ENCODE measurements around the gene MAOA. TPM values are rescaled to one million over a fixed set of nuclear protein-coding genes. Genes with fewer than 3 reads are reported as not detected.
"Not testable (repeated sequence)": the region's sequence is repeated elsewhere in the genome, so short reads cannot be mapped to it uniquely, and the experiment has no call there.

Gene MAOA
- total RNA-seq, 1 donor from 2014 or later: 0.30 TPM

DNA sequence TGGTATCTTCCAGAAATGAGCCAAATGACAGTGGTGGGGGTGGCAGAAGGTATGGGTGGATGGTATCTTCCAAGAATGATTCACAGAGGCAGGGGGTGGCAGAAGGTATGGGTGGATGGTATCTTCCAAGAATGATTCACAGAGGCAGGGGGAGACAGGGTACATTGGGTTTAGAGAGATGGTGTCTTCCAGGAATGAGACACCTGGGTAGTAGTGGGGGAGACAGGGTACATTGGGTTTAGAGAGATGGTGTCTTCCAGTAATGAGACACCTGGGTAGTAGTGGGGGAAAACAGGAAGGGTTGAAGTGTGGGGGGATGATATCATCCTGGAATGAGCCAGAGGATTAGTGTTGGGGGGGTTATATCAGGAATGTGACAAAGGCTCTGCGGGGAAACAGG lies 62.0 kb downstream of the MAOA start:
- Mint-ChIP-seq H3K27ac (ENCODE audit: unreplicated experiment) (no peak overlapping the region), H3K27me3 (ENCODE audit: low read depth) (no peaks in the 10 kb centered on the region), H3K4me1 (no peaks in the 10 kb centered on the region), H3K4me3 (no peak overlapping the region), H3K36me3 (ENCODE audit: low read depth) (no peaks in the 10 kb centered on the region), H3K9me3 (no peaks in the 10 kb centered on the region)
- DNase-seq (ENCODE audit: low read depth, low spot score): no peak
- TF ChIP-seq, protein P1, sequence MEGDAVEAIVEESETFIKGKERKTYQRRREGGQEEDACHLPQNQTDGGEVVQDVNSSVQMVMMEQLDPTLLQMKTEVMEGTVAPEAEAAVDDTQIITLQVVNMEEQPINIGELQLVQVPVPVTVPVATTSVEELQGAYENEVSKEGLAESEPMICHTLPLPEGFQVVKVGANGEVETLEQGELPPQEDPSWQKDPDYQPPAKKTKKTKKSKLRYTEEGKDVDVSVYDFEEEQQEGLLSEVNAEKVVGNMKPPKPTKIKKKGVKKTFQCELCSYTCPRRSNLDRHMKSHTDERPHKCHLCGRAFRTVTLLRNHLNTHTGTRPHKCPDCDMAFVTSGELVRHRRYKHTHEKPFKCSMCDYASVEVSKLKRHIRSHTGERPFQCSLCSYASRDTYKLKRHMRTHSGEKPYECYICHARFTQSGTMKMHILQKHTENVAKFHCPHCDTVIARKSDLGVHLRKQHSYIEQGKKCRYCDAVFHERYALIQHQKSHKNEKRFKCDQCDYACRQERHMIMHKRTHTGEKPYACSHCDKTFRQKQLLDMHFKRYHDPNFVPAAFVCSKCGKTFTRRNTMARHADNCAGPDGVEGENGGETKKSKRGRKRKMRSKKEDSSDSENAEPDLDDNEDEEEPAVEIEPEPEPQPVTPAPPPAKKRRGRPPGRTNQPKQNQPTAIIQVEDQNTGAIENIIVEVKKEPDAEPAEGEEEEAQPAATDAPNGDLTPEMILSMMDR (conservative IDR thresholded peaks at IDR 0.05): no peak

DNA sequence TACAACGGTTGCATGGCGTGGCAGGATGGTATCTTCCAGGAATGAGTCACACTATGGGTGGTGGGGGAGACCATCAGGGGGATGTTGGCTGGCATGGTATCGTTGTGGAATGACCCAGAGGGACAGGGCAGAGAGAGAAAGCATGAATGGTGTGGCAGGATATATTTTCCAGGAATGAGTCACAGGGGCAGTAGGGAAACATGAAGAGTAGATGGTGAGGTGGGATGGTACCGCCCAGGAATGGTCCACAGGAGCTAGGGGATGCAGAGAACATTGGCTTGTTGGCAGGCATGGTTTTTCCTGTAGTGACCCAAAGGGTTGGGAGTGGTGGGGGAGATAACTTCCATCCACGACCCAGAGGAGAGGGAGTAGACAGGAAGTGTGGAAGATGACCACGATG lies 62.4 kb downstream of the MAOA start:
- TF ChIP-seq, protein P1 (conservative IDR thresholded peaks at IDR 0.05): no peak
- no peaks in the 10 kb centered on the region for H3K4me1 Mint-ChIP-seq
- no peaks in the 10 kb centered on the region for H3K9me3 Mint-ChIP-seq

DNA sequence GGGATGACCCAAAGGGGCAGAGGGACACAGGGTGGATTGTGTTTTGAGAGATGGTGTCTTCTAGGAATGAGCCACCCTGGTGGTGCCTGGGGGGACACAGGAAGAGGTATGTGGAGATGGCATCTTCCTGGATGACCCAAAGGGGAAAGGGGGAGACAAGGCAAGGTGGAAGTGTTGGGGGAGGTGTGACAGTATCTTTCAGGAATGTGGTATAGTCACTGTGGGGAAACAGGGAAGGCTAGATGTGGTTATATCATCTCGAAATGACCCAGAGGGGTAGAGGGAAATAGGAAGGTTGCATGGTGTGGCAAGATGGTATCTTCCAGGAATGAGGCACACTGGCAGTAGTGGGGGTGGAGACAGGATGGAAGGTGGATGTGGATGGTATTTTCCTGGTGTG lies 62.9 kb downstream of the MAOA start:
- Mint-ChIP-seq H3K27me3 (ENCODE audit: low read depth) (no peaks in the 10 kb centered on the region), H3K9me3 (no peaks in the 10 kb centered on the region), H3K4me1 (no peaks in the 10 kb centered on the region), H3K36me3 (ENCODE audit: low read depth) (no peaks in the 10 kb centered on the region), H3K27ac (ENCODE audit: unreplicated experiment) (no peak overlapping the region), H3K4me3 (no peak overlapping the region)
- DNase-seq (ENCODE audit: low read depth, low spot score): no peak
- TF ChIP-seq, protein P1 (conservative IDR thresholded peaks at IDR 0.05): no peak

More for the DNA sequence above, 62.4 kb downstream of the MAOA start:
- no peaks in the 10 kb centered on the region for H3K27me3 Mint-ChIP-seq (ENCODE audit: low read depth)
- H3K4me3 Mint-ChIP-seq: no peak overlapping the region
- no peaks in the 10 kb centered on the region for H3K36me3 Mint-ChIP-seq (ENCODE audit: low read depth)
- H3K27ac Mint-ChIP-seq (ENCODE audit: unreplicated experiment): no peak overlapping the region
- no peak for DNase-seq (ENCODE audit: low read depth, low spot score)

DNA sequence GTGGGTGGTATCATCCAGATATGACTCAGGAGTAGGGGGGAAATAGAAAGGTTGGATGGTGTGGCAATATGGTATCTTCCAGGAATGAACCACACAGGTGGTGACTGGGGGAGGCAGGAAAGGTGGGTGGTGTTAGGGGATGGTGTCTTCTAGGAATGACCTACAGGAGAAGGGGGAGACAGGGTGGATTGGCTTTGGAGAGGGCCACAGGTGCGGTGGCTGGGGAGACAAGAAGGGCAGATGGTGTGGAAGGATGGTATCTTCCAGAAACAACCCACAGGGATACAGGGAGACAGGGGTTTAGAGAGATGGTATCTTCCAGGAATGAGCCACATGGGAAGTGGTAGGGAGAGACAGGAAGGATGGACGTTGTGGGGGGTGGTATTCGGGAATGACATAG lies 64.0 kb downstream of the MAOA start:
- Mint-ChIP-seq H3K27ac (ENCODE audit: unreplicated experiment) (no peak overlapping the region), H3K4me1 (no peaks in the 10 kb centered on the region), H3K9me3 (no peaks in the 10 kb centered on the region), H3K27me3 (ENCODE audit: low read depth) (no peaks in the 10 kb centered on the region), H3K36me3 (ENCODE audit: low read depth) (no peaks in the 10 kb centered on the region), H3K4me3 (no peak overlapping the region)
- no peak for DNase-seq (ENCODE audit: low read depth, low spot score)
- TF ChIP-seq, protein P1 (conservative IDR thresholded peaks at IDR 0.05): no peak

DNA sequence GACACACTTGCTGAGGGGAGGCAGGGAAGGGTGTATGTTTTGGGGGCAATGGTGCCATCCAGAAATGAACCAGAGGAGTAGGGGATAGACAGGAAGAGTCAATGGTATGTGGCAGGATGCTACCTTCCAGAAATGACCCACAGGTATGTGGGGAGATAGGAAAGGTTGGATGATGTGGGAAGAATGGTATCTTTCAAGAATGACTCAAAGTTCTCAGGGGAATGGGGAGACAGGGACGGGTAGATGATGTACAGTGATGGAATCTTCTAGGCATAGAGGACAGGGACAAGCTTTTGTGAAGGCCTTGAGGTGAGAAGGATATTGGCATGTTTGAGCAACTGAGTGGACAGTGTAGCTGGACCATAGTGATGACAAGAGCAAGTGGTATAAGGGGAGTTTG lies 64.9 kb downstream of the MAOA start:
- no peak overlapping the region for H3K27ac Mint-ChIP-seq (ENCODE audit: unreplicated experiment)
- no peak for DNase-seq (ENCODE audit: low read depth, low spot score)
- no peaks in the 10 kb centered on the region for H3K27me3 Mint-ChIP-seq (ENCODE audit: low read depth)
- no peaks in the 10 kb centered on the region for H3K4me1 Mint-ChIP-seq
- H3K9me3 Mint-ChIP-seq: no peaks in the 10 kb centered on the region
- peaks cover 2% of the 10 kb centered on the region for H3K36me3 Mint-ChIP-seq (ENCODE audit: low read depth)
- no peak overlapping the region for H3K4me3 Mint-ChIP-seq
- TF ChIP-seq, protein P1 (conservative IDR thresholded peaks at IDR 0.05): no peak

DNA sequence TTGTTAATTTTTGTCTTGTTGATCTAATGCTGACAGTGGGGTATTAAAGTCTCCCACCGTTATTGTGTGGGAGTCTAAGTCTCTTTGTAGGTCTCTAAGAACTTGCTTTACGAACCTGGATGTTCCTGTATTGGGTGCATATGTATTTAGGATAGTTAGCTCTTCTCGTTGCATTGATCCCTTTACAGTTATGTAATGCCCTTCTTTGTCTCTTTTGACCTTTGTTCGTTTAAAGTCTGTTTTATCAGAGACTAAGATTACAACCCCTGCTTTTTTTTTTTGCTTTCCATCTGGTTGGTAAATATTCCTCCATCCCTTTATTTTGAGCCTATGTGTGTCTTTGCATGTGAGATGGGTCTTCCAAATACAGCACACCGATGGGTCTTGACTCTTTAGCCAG lies 69.1 kb downstream of the MAOA start:
- not testable (repeated sequence) for H3K27me3 Mint-ChIP-seq (ENCODE audit: low read depth); H3K9me3 Mint-ChIP-seq; H3K4me1 Mint-ChIP-seq

DNA sequence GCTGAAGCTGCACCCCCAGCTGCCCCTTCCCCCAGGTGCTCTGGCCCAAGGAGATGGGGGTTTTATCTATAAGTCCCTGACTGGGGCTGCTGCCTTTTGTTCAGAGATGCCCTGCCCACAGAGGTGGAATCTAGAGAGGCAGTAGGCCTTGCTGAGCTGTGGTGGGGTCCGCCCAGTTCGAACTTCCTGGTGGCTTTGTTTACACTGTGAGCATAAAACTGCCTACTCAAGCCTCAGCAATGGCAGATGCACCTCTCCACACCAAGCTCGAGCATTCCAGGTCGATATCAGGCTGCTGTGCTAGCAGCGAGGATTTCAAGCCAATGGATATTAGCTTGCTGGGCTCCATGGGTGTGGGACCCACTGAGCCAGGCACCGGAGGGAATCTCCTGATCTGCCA lies 71.2 kb downstream of the MAOA start:
- H3K4me1 Mint-ChIP-seq; H3K27ac Mint-ChIP-seq (ENCODE audit: unreplicated experiment); DNase-seq (ENCODE audit: low read depth, low spot score); H3K9me3 Mint-ChIP-seq; H3K27me3 Mint-ChIP-seq (ENCODE audit: low read depth); H3K36me3 Mint-ChIP-seq (ENCODE audit: low read depth); H3K4me3 Mint-ChIP-seq: not testable (repeated sequence)

More for the DNA sequence above, 69.1 kb downstream of the MAOA start:
- H3K4me3 Mint-ChIP-seq; H3K36me3 Mint-ChIP-seq (ENCODE audit: low read depth); DNase-seq (ENCODE audit: low read depth, low spot score); H3K27ac Mint-ChIP-seq (ENCODE audit: unreplicated experiment): not testable (repeated sequence)

Data from neural crest cell (in vitro differentiated cells).